ENCODE data around the gene FOXD1.
"Not testable (repeated sequence)": the region's sequence is repeated elsewhere in the genome, so short reads cannot be mapped to it uniquely, and the experiment has no call there.

The FOXD1 gene

DNA sequence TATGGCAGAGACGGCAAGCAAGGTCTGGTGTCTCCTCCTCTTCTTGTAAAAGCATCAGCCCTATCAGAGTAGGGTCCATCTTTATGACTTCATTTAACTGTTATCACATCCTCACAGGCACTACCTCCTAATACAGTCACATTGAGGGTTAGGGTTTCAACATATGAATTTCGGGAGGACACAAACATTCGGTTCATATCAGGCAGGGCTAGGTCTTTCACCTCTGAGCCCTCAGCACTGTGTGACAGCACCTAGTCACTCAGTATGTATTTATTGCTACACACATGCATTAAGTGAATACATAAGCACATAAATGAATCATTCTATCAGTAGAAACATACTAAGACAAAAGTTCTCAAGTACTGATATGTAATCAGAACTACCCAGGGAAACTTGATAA is 40.2 kb upstream of the FOXD1 start:
- Histone ChIP-seq H3K4ac (ENCODE audit: low read depth in 1 of 2, low read length in 2 of 2) (no peak overlapping the region), H3K4me3 (ENCODE audit: insufficient read depth in 1 of 2, low read depth in 1 of 2, low read length in 2 of 2) (no peak overlapping the region), H3K23ac (ENCODE audit: low read length in 2 of 2) (no peak overlapping the region), H2BK5ac (ENCODE audit: low read depth, low read length, poor library complexity, severe bottlenecking) (no peak overlapping the region), H3K14ac (ENCODE audit: low read length in 2 of 2) (no peak overlapping the region), H3K79me1 (replicated peaks; ENCODE audit: low read length, poor library complexity, severe bottlenecking) (no peaks in the 10 kb centered on the region), H2BK120ac (ENCODE audit: low read depth, low read length) (no peak overlapping the region), H3K27me3 (ENCODE audit: control insufficient read depth in 1 of 2, insufficient read depth in 1 of 2, low read length in 2 of 2) (peaks cover 4 to 6% of the 10 kb centered on the region in 2 experiments), H3K27ac (ENCODE audit: low read length, poor library complexity, severe bottlenecking) (no peak overlapping the region), H3K36me3 (ENCODE audit: control insufficient read depth in 1 of 2, insufficient read depth in 2 of 2, low read depth in 1 of 2, low read length in 2 of 2) (no peaks in the 10 kb centered on the region), H2BK12ac (ENCODE audit: low read length in 2 of 2) (no peak overlapping the region), H2BK15ac (ENCODE audit: low read depth, poor library complexity, severe bottlenecking) (no peak overlapping the region), H2AK5ac (ENCODE audit: low read length, severe bottlenecking) (no peak overlapping the region), H3K4me2 (ENCODE audit: low read length, poor library complexity, severe bottlenecking) (no peak overlapping the region), H4K8ac (ENCODE audit: low read length) (no peak overlapping the region), H3K18ac (ENCODE audit: low read depth in 1 of 2, low read length in 2 of 2) (no peak overlapping the region), H2AFZ (ENCODE audit: low read depth, low read length) (no peak overlapping the region), H3K9me3 (ENCODE audit: control insufficient read depth, low read length) (no peaks in the 10 kb centered on the region), H3K9ac (ENCODE audit: low read length) (no peak overlapping the region), H3K4me1 (ENCODE audit: control insufficient read depth, insufficient read depth, low read depth, low read length) (no peaks in the 10 kb centered on the region), H4K91ac (ENCODE audit: low read length) (no peak overlapping the region)
- DNase-seq, result no peak
- WGBS, result 88% methylated on average over 3 of the region's 3 CpGs

DNA sequence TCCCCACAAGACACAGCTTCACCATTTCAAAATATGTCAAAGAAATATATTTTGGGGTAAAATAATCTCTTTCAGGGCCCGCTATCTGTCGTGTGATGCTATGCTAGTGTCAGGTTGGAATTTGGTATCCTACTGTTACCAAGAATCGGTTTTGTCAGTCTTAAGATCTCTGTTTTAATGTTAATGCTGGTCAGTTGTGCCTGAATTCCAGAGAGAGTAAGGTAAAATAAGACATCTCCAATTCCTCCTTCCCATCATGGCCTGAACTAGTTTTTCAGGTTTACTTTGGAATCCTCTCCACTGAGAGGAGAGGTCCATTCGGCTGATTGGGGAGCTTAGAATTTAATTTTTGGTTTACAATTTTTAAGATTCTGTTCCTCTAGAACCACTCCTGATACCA is 39.2 kb upstream of the FOXD1 start:
- H2BK5ac ChIP-seq (ENCODE audit: low read depth, low read length, poor library complexity, severe bottlenecking), result no peak overlapping the region
- no peak overlapping the region for H2AK5ac ChIP-seq (ENCODE audit: low read length, severe bottlenecking)
- no peak overlapping the region for H4K91ac ChIP-seq (ENCODE audit: low read length)
- H3K23ac ChIP-seq (ENCODE audit: low read length in 2 of 2), result no peak overlapping the region
- peaks cover 4 to 6% of the 10 kb centered on the region in 2 experiments for H3K27me3 ChIP-seq (ENCODE audit: control insufficient read depth in 1 of 2, insufficient read depth in 1 of 2, low read length in 2 of 2)
- no peak overlapping the region for H2AFZ ChIP-seq (ENCODE audit: low read depth, low read length)
- no peak overlapping the region for H2BK120ac ChIP-seq (ENCODE audit: low read depth, low read length)
- no peaks in the 10 kb centered on the region for H3K36me3 ChIP-seq (ENCODE audit: control insufficient read depth in 1 of 2, insufficient read depth in 2 of 2, low read depth in 1 of 2, low read length in 2 of 2)
- no peak overlapping the region for H2BK12ac ChIP-seq (ENCODE audit: low read length in 2 of 2)
- no peak overlapping the region for H3K4ac ChIP-seq (ENCODE audit: low read depth in 1 of 2, low read length in 2 of 2)
- no peak overlapping the region for H2BK15ac ChIP-seq (ENCODE audit: low read depth, poor library complexity, severe bottlenecking)
- no peak overlapping the region for H3K4me3 ChIP-seq (ENCODE audit: insufficient read depth in 1 of 2, low read depth in 1 of 2, low read length in 2 of 2)
- no peaks in the 10 kb centered on the region for H3K9me3 ChIP-seq (ENCODE audit: control insufficient read depth, low read length)
- H3K9ac ChIP-seq (ENCODE audit: low read length), result no peak overlapping the region
- no peaks in the 10 kb centered on the region for H3K79me1 ChIP-seq (replicated peaks; ENCODE audit: low read length, poor library complexity, severe bottlenecking)
- no peak overlapping the region for H3K27ac ChIP-seq (ENCODE audit: low read length, poor library complexity, severe bottlenecking)
- no peak overlapping the region for H3K4me2 ChIP-seq (ENCODE audit: low read length, poor library complexity, severe bottlenecking)
- H3K4me1 ChIP-seq (ENCODE audit: control insufficient read depth, insufficient read depth, low read depth, low read length), result no peaks in the 10 kb centered on the region
- no peak overlapping the region for H4K8ac ChIP-seq (ENCODE audit: low read length)
- DNase-seq, result no peak
- no peak overlapping the region for H3K14ac ChIP-seq (ENCODE audit: low read length in 2 of 2)
- H3K18ac ChIP-seq (ENCODE audit: low read depth in 1 of 2, low read length in 2 of 2), result no peak overlapping the region
- WGBS, result 92% methylated on average over 2 of the region's 4 CpGs

DNA sequence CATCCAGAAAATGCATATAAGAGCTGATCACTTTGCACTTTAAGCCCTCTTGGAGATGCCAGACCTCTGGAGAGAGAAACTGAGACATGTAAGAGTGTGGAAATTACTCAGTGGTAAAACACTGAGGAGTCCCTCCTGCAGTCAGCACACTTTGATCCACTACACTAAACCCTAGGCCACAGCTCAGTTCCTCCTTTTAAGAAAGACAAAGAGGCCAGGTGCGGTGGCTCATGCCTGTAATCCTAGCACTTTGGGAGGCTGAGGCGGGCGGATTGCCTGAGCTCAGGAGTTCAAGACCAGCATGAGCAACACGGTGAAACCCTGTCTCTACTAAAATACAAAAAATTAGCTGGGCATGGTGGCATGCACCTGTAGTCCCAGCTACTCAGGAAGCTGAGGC is 38.7 kb upstream of the FOXD1 start:
- not testable (repeated sequence) for DNase-seq; H2BK120ac ChIP-seq (ENCODE audit: low read depth, low read length); H3K9ac ChIP-seq (ENCODE audit: low read length); H4K8ac ChIP-seq (ENCODE audit: low read length); H3K14ac ChIP-seq (ENCODE audit: low read length in 2 of 2); H3K79me1 ChIP-seq (replicated peaks; ENCODE audit: low read length, poor library complexity, severe bottlenecking); H2BK15ac ChIP-seq (ENCODE audit: low read depth, poor library complexity, severe bottlenecking); H2AFZ ChIP-seq (ENCODE audit: low read depth, low read length); H3K27ac ChIP-seq (ENCODE audit: low read length, poor library complexity, severe bottlenecking); H3K36me3 ChIP-seq (ENCODE audit: control insufficient read depth in 1 of 2, insufficient read depth in 2 of 2, low read depth in 1 of 2, low read length in 2 of 2); H3K4ac ChIP-seq (ENCODE audit: low read depth in 1 of 2, low read length in 2 of 2); H2AK5ac ChIP-seq (ENCODE audit: low read length, severe bottlenecking); H4K91ac ChIP-seq (ENCODE audit: low read length); H2BK12ac ChIP-seq (ENCODE audit: low read length in 2 of 2); H3K18ac ChIP-seq (ENCODE audit: low read depth in 1 of 2, low read length in 2 of 2); H3K4me3 ChIP-seq (ENCODE audit: insufficient read depth in 1 of 2, low read depth in 1 of 2, low read length in 2 of 2); H3K4me1 ChIP-seq (ENCODE audit: control insufficient read depth, insufficient read depth, low read depth, low read length); H3K27me3 ChIP-seq (ENCODE audit: control insufficient read depth in 1 of 2, insufficient read depth in 1 of 2, low read length in 2 of 2); H3K9me3 ChIP-seq (ENCODE audit: control insufficient read depth, low read length); H3K4me2 ChIP-seq (ENCODE audit: low read length, poor library complexity, severe bottlenecking); H3K23ac ChIP-seq (ENCODE audit: low read length in 2 of 2); H2BK5ac ChIP-seq (ENCODE audit: low read depth, low read length, poor library complexity, severe bottlenecking)
- WGBS, result 81% methylated on average over 4 of the region's 4 CpGs

DNA sequence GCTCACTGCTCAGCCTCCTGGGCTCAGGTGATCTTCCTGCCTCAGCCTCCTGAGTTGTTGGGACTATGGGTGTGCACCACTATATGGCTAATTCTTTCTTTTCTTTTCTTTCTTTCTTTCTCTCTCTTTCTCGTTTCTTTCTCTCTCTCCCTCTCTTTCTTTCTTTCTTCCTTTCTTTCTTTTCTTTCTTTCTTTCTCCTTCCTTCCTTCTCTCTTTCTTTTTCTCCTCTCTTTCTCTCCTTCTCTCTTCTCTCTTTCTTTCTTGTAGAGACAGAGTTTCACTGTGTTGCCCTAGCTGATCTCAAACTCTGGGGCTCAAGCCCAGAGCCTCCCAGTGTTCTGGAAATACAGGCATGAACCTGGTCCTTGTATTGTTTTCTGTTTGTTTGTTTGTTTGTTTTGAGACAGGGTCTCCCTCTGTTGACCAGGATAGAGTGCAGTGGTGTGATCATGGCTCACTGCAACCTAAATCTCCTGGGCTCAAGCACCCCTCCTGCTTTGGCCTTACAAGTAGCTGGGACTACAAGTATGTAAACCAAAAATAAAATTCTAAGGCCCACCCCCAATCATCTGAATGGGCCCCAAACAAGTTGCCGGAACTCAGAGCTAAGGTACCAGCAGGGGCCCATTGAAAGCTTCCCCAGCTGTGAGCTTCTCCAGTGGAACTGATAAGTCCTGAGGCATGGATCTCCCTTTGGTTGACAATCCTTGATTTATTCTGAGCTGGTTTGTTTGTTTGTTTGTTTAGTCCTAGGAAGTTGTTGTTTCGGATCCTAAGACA is 37.7 kb upstream of the FOXD1 start:
- H3K23ac ChIP-seq (ENCODE audit: low read length in 2 of 2), result no peak overlapping the region
- no peak overlapping the region for H3K9ac ChIP-seq (ENCODE audit: low read length)
- no peak overlapping the region for H3K14ac ChIP-seq (ENCODE audit: low read length in 2 of 2)
- H2AFZ ChIP-seq (ENCODE audit: low read depth, low read length), result no peak overlapping the region
- no peaks in the 10 kb centered on the region for H3K4me1 ChIP-seq (ENCODE audit: control insufficient read depth, insufficient read depth, low read depth, low read length)
- no peak overlapping the region for H3K4me3 ChIP-seq (ENCODE audit: insufficient read depth in 1 of 2, low read depth in 1 of 2, low read length in 2 of 2)
- H3K36me3 ChIP-seq (ENCODE audit: control insufficient read depth in 1 of 2, insufficient read depth in 2 of 2, low read depth in 1 of 2, low read length in 2 of 2), result no peaks in the 10 kb centered on the region
- no peak overlapping the region for H2BK12ac ChIP-seq (ENCODE audit: low read length in 2 of 2)
- H2BK5ac ChIP-seq (ENCODE audit: low read depth, low read length, poor library complexity, severe bottlenecking), result no peak overlapping the region
- H2AK5ac ChIP-seq (ENCODE audit: low read length, severe bottlenecking), result no peak overlapping the region
- DNase-seq, result no peak
- H4K91ac ChIP-seq (ENCODE audit: low read length), result no peak overlapping the region
- no peaks in the 10 kb centered on the region for H3K79me1 ChIP-seq (replicated peaks; ENCODE audit: low read length, poor library complexity, severe bottlenecking)
- H2BK120ac ChIP-seq (ENCODE audit: low read depth, low read length), result no peak overlapping the region
- H3K9me3 ChIP-seq (ENCODE audit: control insufficient read depth, low read length), result no peaks in the 10 kb centered on the region
- WGBS, result 62% methylated on average over 2 of the region's 3 CpGs
- H3K4me2 ChIP-seq (ENCODE audit: low read length, poor library complexity, severe bottlenecking), result no peak overlapping the region
- peaks cover 4 to 6% of the 10 kb centered on the region in 2 experiments for H3K27me3 ChIP-seq (ENCODE audit: control insufficient read depth in 1 of 2, insufficient read depth in 1 of 2, low read length in 2 of 2)
- no peak overlapping the region for H4K8ac ChIP-seq (ENCODE audit: low read length)
- no peak overlapping the region for H3K27ac ChIP-seq (ENCODE audit: low read length, poor library complexity, severe bottlenecking)
- no peak overlapping the region for H3K4ac ChIP-seq (ENCODE audit: low read depth in 1 of 2, low read length in 2 of 2)
- no peak overlapping the region for H3K18ac ChIP-seq (ENCODE audit: low read depth in 1 of 2, low read length in 2 of 2)
- H2BK15ac ChIP-seq (ENCODE audit: low read depth, poor library complexity, severe bottlenecking), result no peak overlapping the region

All from mesenchymal stem cell (in vitro differentiated cells and primary cell).